Activated CD4-positive, CD25-positive, alpha-beta regulatory T cell treated with anti-CD3 and anti-CD28 coated beads, Interleukin-2, amount 50 U/mL, for 24 hours (primary cell): Measurements from ENCODE around the gene LPP.

ENCODE experiments used
- ATAC-seq, 2 donors: fragments of 150-1000 bp; cut with Tn5 transposase; one replicate each; pipeline ENCODE4 v1.10.0; 2021; ENCODE audit warnings: mild to moderate bottlenecking in 1 of 2, moderate library complexity in 1 of 2

LPP gene

GRCh38 chr3:188135271-188135670 lies 18.7 kb upstream of the LPP start:
- no peak for ATAC-seq

- no peak for ATAC-seq
Observed at GRCh38 chr3:188137051-188137450, 16.9 kb upstream of the LPP start.

GRCh38 chr3:188139466-188139865 lies 14.5 kb upstream of the LPP start:
- ATAC-seq: no peak

- ATAC-seq: no peak
Observed at GRCh38 chr3:188146219-188146618, 7.7 kb upstream of the LPP start.

GRCh38 chr3:188147782-188148181 lies 6.2 kb upstream of the LPP start:
- no peak for ATAC-seq

GRCh38 chr3:188148318-188148717 lies 5.6 kb upstream of the LPP start:
- no peak for ATAC-seq

- ATAC-seq: no peak
Observed at GRCh38 chr3:188149587-188149986, 4.4 kb upstream of the LPP start.

- no peak for ATAC-seq
Observed at GRCh38 chr3:188150982-188151381, 3.0 kb upstream of the LPP start.

- ATAC-seq: no peak
Observed at GRCh38 chr3:188151438-188151837, 2.5 kb upstream of the LPP start.

- ATAC-seq: no peak
Observed at GRCh38 chr3:188152660-188153436, 1.1 kb upstream of the LPP start.

GRCh38 chr3:188153437-188154013 lies 432 bp upstream of the LPP start:
- ATAC-seq: peak; percentile 5 to 11

- ATAC-seq: no peak
Observed at GRCh38 chr3:188154809-188155574, 1.0 kb downstream of the LPP start.

GRCh38 chr3:188156056-188156455 lies 2.1 kb downstream of the LPP start:
- no peak for ATAC-seq

GRCh38 chr3:188157407-188157806 lies 3.5 kb downstream of the LPP start:
- no peak for ATAC-seq

GRCh38 chr3:188157971-188158370 lies 4.0 kb downstream of the LPP start:
- no peak for ATAC-seq

- ATAC-seq: peak in 1 of 2 donors; percentile 10
Observed at GRCh38 chr3:188158731-188159310, 4.9 kb downstream of the LPP start.

- ATAC-seq: no peak
Observed at GRCh38 chr3:188160751-188161150, 6.8 kb downstream of the LPP start.

GRCh38 chr3:188164248-188164687 lies 10.3 kb downstream of the LPP start:
- ATAC-seq: no peak

- ATAC-seq: peak; percentile 80 to 85
Observed at GRCh38 chr3:188165596-188165995, 11.6 kb downstream of the LPP start.

GRCh38 chr3:188166441-188166840 lies 12.5 kb downstream of the LPP start:
- ATAC-seq: no peak

GRCh38 chr3:188168186-188168585 lies 14.2 kb downstream of the LPP start:
- no peak for ATAC-seq

- no peak for ATAC-seq
Observed at GRCh38 chr3:188168648-188169047, 14.7 kb downstream of the LPP start.

- ATAC-seq: peak; percentile 32 to 44
Observed at GRCh38 chr3:188169830-188170455, 16.0 kb downstream of the LPP start.
